Suprapubic skin (tissue), 4 donors: Measurements from ENCODE around the gene MIPOL1.

Source experiments
- CTCF ChIP-seq, 2 donors: fragments of 200-600 bp in 1 of 2; fragments of 450-650 bp in 1 of 2; sonication (generic) in 1 of 2; IDR thresholded peaks; one replicate each; pipeline ENCODE4 v1.5.1; 2016 to 2019; ENCODE audit warnings: antibody characterized with exemption in 2 of 2, mild to moderate bottlenecking in 1 of 2, moderate library complexity in 1 of 2
- POLR2A ChIP-seq, 2 donors: fragments of 450-650 bp; IDR thresholded peaks; one replicate each; pipeline ENCODE4 v1.6.1; 2017; ENCODE audit warnings: antibody characterized with exemption in 2 of 2, mild to moderate bottlenecking in 2 of 2, moderate library complexity in 2 of 2
- POLR2AphosphoS5 ChIP-seq, 3 donors: sonication (generic); formaldehyde crosslinking; IDR thresholded peaks; one replicate each; pipeline ENCODE4 v1.6.1; 2017; ENCODE audit warnings: antibody characterized with exemption in 3 of 3

- TF ChIP-seq CTCF (IDR thresholded peaks at IDR 0.05) (no peak), POLR2AphosphoS5 (IDR thresholded peaks at IDR 0.05) (no peak), POLR2A (IDR thresholded peaks at IDR 0.05) (no peak)
These were observed 1.2 kb downstream of the MIPOL1 start for GRCh38 chr14:37198907-37199306.
